HEK293 (cell line): Measurements from ENCODE around the gene NOMO2.
"Not testable (repeated sequence)": the region's sequence is repeated elsewhere in the genome, so short reads cannot be mapped to it uniquely, and the experiment has no call there.

ENCODE experiments used
- YY1 ChIP-seq: fragments of 450-650 bp; formaldehyde crosslinking; IDR thresholded peaks from 2 replicates; pipeline ENCODE4 v1.5.1; 2018; ENCODE audit warnings: missing biosample characterization, missing genetic modification characterization
- ZNF701 ChIP-seq: fragments of 450-650 bp; formaldehyde crosslinking; IDR thresholded peaks from 2 replicates; pipeline ENCODE4 v1.5.1; 2016; ENCODE audit warnings: missing biosample characterization, missing genetic modification characterization
- TF ChIP-seq, protein P1 (sequence below): fragments of 450-650 bp; formaldehyde crosslinking; IDR thresholded peaks from 2 replicates; pipeline ENCODE4 v1.5.1; 2016; ENCODE audit warnings: missing biosample characterization, missing genetic modification characterization
- TF ChIP-seq, protein P2 (sequence below): fragments of 450-650 bp; formaldehyde crosslinking; IDR thresholded peaks from 2 replicates; pipeline ENCODE4 v1.5.1; 2016; ENCODE audit warnings: missing biosample characterization, missing genetic modification characterization

- not testable (repeated sequence) for TF ChIP-seq YY1, ZNF701 (tag by site-specific recombination)
- TF ChIP-seq, protein P1, sequence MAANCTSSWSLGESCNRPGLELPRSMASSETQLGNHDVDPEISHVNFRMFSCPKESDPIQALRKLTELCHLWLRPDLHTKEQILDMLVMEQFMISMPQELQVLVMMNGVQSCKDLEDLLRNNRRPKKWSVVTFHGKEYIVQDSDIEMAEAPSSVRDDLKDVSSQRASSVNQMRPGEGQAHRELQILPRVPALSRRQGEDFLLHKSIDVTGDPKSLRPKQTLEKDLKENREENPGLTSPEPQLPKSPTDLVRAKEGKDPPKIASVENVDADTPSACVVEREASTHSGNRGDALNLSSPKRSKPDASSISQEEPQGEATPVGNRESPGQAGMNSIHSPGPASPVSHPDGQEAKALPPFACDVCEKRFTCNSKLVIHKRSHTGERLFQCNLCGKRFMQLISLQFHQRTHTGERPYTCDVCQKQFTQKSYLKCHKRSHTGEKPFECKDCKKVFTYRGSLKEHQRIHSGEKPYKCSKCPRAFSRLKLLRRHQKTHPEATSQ (tag by site-specific recombination): not testable (repeated sequence)
- TF ChIP-seq, protein P2, sequence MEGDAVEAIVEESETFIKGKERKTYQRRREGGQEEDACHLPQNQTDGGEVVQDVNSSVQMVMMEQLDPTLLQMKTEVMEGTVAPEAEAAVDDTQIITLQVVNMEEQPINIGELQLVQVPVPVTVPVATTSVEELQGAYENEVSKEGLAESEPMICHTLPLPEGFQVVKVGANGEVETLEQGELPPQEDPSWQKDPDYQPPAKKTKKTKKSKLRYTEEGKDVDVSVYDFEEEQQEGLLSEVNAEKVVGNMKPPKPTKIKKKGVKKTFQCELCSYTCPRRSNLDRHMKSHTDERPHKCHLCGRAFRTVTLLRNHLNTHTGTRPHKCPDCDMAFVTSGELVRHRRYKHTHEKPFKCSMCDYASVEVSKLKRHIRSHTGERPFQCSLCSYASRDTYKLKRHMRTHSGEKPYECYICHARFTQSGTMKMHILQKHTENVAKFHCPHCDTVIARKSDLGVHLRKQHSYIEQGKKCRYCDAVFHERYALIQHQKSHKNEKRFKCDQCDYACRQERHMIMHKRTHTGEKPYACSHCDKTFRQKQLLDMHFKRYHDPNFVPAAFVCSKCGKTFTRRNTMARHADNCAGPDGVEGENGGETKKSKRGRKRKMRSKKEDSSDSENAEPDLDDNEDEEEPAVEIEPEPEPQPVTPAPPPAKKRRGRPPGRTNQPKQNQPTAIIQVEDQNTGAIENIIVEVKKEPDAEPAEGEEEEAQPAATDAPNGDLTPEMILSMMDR: not testable (repeated sequence)
Measured at GRCh38 chr16:18610147-18610803, 48.4 kb upstream of the NOMO2 start.
